ENCODE measurements around the gene ULK4.
"Not testable (repeated sequence)": the region's sequence is repeated elsewhere in the genome, so short reads cannot be mapped to it uniquely, and the experiment has no call there.

Gene ULK4

GRCh38 chr3:41882956-41883355 lies 78.9 kb downstream of the ULK4 start:
- Histone ChIP-seq H2AFZ (ENCODE audit: low read length) (no peak overlapping the region), H3K4me2 (ENCODE audit: low read depth, low read length, poor library complexity, severe bottlenecking) (no peak overlapping the region), H3K9ac (ENCODE audit: low read depth, low read length, poor library complexity, severe bottlenecking) (no peak overlapping the region), H3K4me3 (ENCODE audit: low read length, poor library complexity, severe bottlenecking) (no peak overlapping the region), H3K27me3 (ENCODE audit: insufficient read depth, low read length, poor library complexity, severe bottlenecking) (no peaks in the 10 kb centered on the region), H3K4me1 (ENCODE audit: insufficient read depth, low read length, poor library complexity, severe bottlenecking) (no peaks in the 10 kb centered on the region), H3K9me3 (ENCODE audit: insufficient read depth, low read depth, low read length) (no peaks in the 10 kb centered on the region), H3K9me2 (replicated peaks; ENCODE audit: low read depth, low read length) (no peaks in the 10 kb centered on the region), H3F3A (ENCODE audit: low read depth) (no peaks in the 10 kb centered on the region), H3K79me2 (ENCODE audit: insufficient read depth, low read length) (no peaks in the 10 kb centered on the region), H4K20me1 (ENCODE audit: insufficient read depth, low read length, poor library complexity, severe bottlenecking) (no peaks in the 10 kb centered on the region), H3K36me3 (ENCODE audit: insufficient read depth, low read length) (no peaks in the 10 kb centered on the region)
- TF ChIP-seq CTCF (conservative IDR thresholded peaks at IDR 0.05; ENCODE audit: low read length) (no peak), EZH2phosphoT487 (IDR thresholded peaks at IDR 0.05; ENCODE audit: borderline replicate concordance) (no peak)

- Histone ChIP-seq H3F3A (ENCODE audit: low read depth) (no peaks in the 10 kb centered on the region), H3K27me3 (ENCODE audit: insufficient read depth, low read length, poor library complexity, severe bottlenecking) (no peaks in the 10 kb centered on the region), H3K9me3 (ENCODE audit: insufficient read depth, low read depth, low read length) (no peaks in the 10 kb centered on the region), H4K20me1 (ENCODE audit: insufficient read depth, low read length, poor library complexity, severe bottlenecking) (no peaks in the 10 kb centered on the region), H3K4me1 (ENCODE audit: insufficient read depth, low read length, poor library complexity, severe bottlenecking) (no peaks in the 10 kb centered on the region), H3K4me3 (ENCODE audit: low read length, poor library complexity, severe bottlenecking) (no peak overlapping the region), H3K9ac (ENCODE audit: low read depth, low read length, poor library complexity, severe bottlenecking) (no peak overlapping the region), H2AFZ (ENCODE audit: low read length) (no peak overlapping the region), H3K36me3 (ENCODE audit: insufficient read depth, low read length) (no peaks in the 10 kb centered on the region), H3K4me2 (ENCODE audit: low read depth, low read length, poor library complexity, severe bottlenecking) (no peak overlapping the region), H3K79me2 (ENCODE audit: insufficient read depth, low read length) (no peaks in the 10 kb centered on the region), H3K9me2 (replicated peaks; ENCODE audit: low read depth, low read length) (no peaks in the 10 kb centered on the region)
- TF ChIP-seq CTCF (conservative IDR thresholded peaks at IDR 0.05; ENCODE audit: low read length) (peak; percentile 77), EZH2phosphoT487 (IDR thresholded peaks at IDR 0.05; ENCODE audit: borderline replicate concordance) (no peak)
Measured at GRCh38 chr3:41881233-41881821, 80.6 kb downstream of the ULK4 start.

- Histone ChIP-seq H3K36me3 (ENCODE audit: insufficient read depth, low read length) (no peaks in the 10 kb centered on the region), H3K79me2 (ENCODE audit: insufficient read depth, low read length) (no peaks in the 10 kb centered on the region), H3K4me3 (ENCODE audit: low read length, poor library complexity, severe bottlenecking) (no peak overlapping the region), H3K4me2 (ENCODE audit: low read depth, low read length, poor library complexity, severe bottlenecking) (no peak overlapping the region), H3F3A (ENCODE audit: low read depth) (no peaks in the 10 kb centered on the region), H3K9me2 (replicated peaks; ENCODE audit: low read depth, low read length) (no peaks in the 10 kb centered on the region), H3K9ac (ENCODE audit: low read depth, low read length, poor library complexity, severe bottlenecking) (no peak overlapping the region), H3K27me3 (ENCODE audit: insufficient read depth, low read length, poor library complexity, severe bottlenecking) (no peaks in the 10 kb centered on the region), H4K20me1 (ENCODE audit: insufficient read depth, low read length, poor library complexity, severe bottlenecking) (no peaks in the 10 kb centered on the region), H3K9me3 (ENCODE audit: insufficient read depth, low read depth, low read length) (no peaks in the 10 kb centered on the region), H2AFZ (ENCODE audit: low read length) (no peak overlapping the region), H3K4me1 (ENCODE audit: insufficient read depth, low read length, poor library complexity, severe bottlenecking) (no peaks in the 10 kb centered on the region)
- TF ChIP-seq EZH2phosphoT487 (IDR thresholded peaks at IDR 0.05; ENCODE audit: borderline replicate concordance) (no peak), CTCF (conservative IDR thresholded peaks at IDR 0.05; ENCODE audit: low read length) (no peak)
Measured at GRCh38 chr3:41880387-41880786, 81.5 kb downstream of the ULK4 start.

GRCh38 chr3:41877741-41878140 lies 84.2 kb downstream of the ULK4 start:
- H3K9me2 ChIP-seq (replicated peaks; ENCODE audit: low read depth, low read length); H3K4me3 ChIP-seq (ENCODE audit: low read length, poor library complexity, severe bottlenecking); H3K9ac ChIP-seq (ENCODE audit: low read depth, low read length, poor library complexity, severe bottlenecking); H3K4me2 ChIP-seq (ENCODE audit: low read depth, low read length, poor library complexity, severe bottlenecking); H2AFZ ChIP-seq (ENCODE audit: low read length); H3K36me3 ChIP-seq (ENCODE audit: insufficient read depth, low read length); H3F3A ChIP-seq (ENCODE audit: low read depth); H3K27me3 ChIP-seq (ENCODE audit: insufficient read depth, low read length, poor library complexity, severe bottlenecking); H3K9me3 ChIP-seq (ENCODE audit: insufficient read depth, low read depth, low read length); H3K4me1 ChIP-seq (ENCODE audit: insufficient read depth, low read length, poor library complexity, severe bottlenecking); H4K20me1 ChIP-seq (ENCODE audit: insufficient read depth, low read length, poor library complexity, severe bottlenecking); H3K79me2 ChIP-seq (ENCODE audit: insufficient read depth, low read length): not testable (repeated sequence)
